Naive B cell (primary cell): ENCODE measurements around the gene CRY2. TPM values are rescaled to one million over a fixed set of nuclear protein-coding genes. Genes with fewer than 3 reads are reported as not detected.

Experiments used
- ATAC-seq, 2 donors: fragments of 150-1000 bp; cut with Tn5 transposase; 2 replicates each; pipeline ENCODE4 v1.10.0; 2021; ENCODE audit warnings: low read depth in 2 of 2, mild to moderate bottlenecking in 2 of 2, moderate library complexity in 2 of 2
- DNase-seq: peaks from one replicate; pipeline ENCODE4 v3.0.0; 2022
- H3K27ac Mint-ChIP-seq, 6 donors: one replicate each; pipeline ENCODE4 v1.8.0; 2020 to 2022; ENCODE audit warnings: mild to moderate bottlenecking in 6 of 6, mixed read lengths in 6 of 6, moderate library complexity in 5 of 6, inconsistent platforms in 2 of 6
- H3K27me3 Mint-ChIP-seq, 3 donors: one replicate each; pipeline ENCODE4 v1.8.0; 2021 to 2022; ENCODE audit warnings: mixed read lengths in 3 of 3, mild to moderate bottlenecking in 1 of 3
- H3K36me3 Mint-ChIP-seq, 2 donors: one replicate each; pipeline ENCODE4 v1.8.0; 2020 to 2022; ENCODE audit warnings: mixed read lengths in 2 of 2, inconsistent platforms in 1 of 2, mild to moderate bottlenecking in 1 of 2
- H3K4me1 Mint-ChIP-seq, 3 donors: one replicate each; pipeline ENCODE4 v1.8.0; 2020 to 2022; ENCODE audit warnings: mixed read lengths in 3 of 3, inconsistent platforms in 1 of 3, mild to moderate bottlenecking in 1 of 3, moderate library complexity in 1 of 3
- H3K4me3 Mint-ChIP-seq, 8 donors: one replicate each; pipeline ENCODE4 v1.8.0; 2020 to 2022; ENCODE audit warnings: mild to moderate bottlenecking in 8 of 8, mixed read lengths in 8 of 8, moderate library complexity in 8 of 8, inconsistent platforms in 2 of 8
- H3K9me3 Mint-ChIP-seq, 7 donors: one replicate each; pipeline ENCODE4 v1.8.0; 2020 to 2022; ENCODE audit warnings: mixed read lengths in 7 of 7, mild to moderate bottlenecking in 5 of 7, inconsistent platforms in 2 of 7, moderate library complexity in 1 of 7
- polyA plus RNA-seq, 6 donors: library from polyadenylated mRNA; unstranded; fragments of 300-500 nt; fragmentation: Illumina TruSeq; gene quantifications; one replicate each; pipeline ENCODE4 v1.2.3, GENCODE V29; 2021; ENCODE audit warnings: low read depth in 6 of 6

CRY2 gene
- polyA plus RNA-seq, 6 donors from 2014 or later, result 10.0 to 34.2 (median 26.7) TPM

GRCh38 chr11:45879803-45880686 lies 32.8 kb downstream of the CRY2 start:
- Mint-ChIP-seq H3K36me3 (peaks cover 33 to 44% of the 10 kb centered on the region in 2 donors), H3K9me3 (peaks cover 0 to 1% (median 0%) of the 10 kb centered on the region in 7 donors), H3K4me3 (no peak overlapping the region), H3K4me1 (peaks cover 9 to 13% (median 10%) of the 10 kb centered on the region in 3 donors), H3K27ac (peak overlapping the region in 2 of 6 donors; percentile 4 to 8), H3K27me3 (no peaks in the 10 kb centered on the region)
- no peak for DNase-seq
- ATAC-seq, result no peak

- DNase-seq (no peak), ATAC-seq (no peak)
- no peak overlapping the region for H3K4me3 Mint-ChIP-seq
- peaks cover 28 to 41% of the 10 kb centered on the region in 2 donors for H3K36me3 Mint-ChIP-seq
- H3K27me3 Mint-ChIP-seq, result no peaks in the 10 kb centered on the region
- H3K4me1 Mint-ChIP-seq, result peaks cover 10 to 16% (median 12%) of the 10 kb centered on the region in 3 donors
- peak overlapping the region in 1 of 6 donors; percentile 61 for H3K27ac Mint-ChIP-seq
- H3K9me3 Mint-ChIP-seq, result peaks cover 0 to 1% (median 0%) of the 10 kb centered on the region in 7 donors
Observed at GRCh38 chr11:45880772-45881570, 33.7 kb downstream of the CRY2 start.

- no peaks in the 10 kb centered on the region for H3K27me3 Mint-ChIP-seq
- peak overlapping the region in 1 of 8 donors; percentile 1 for H3K4me3 Mint-ChIP-seq
- H3K4me1 Mint-ChIP-seq, result peaks cover 10 to 16% (median 12%) of the 10 kb centered on the region in 3 donors
- peak overlapping the region in 2 of 6 donors; percentile 61 to 79 for H3K27ac Mint-ChIP-seq
- DNase-seq, result no peak
- no peak for ATAC-seq
- H3K9me3 Mint-ChIP-seq, result peaks cover 0 to 1% (median 0%) of the 10 kb centered on the region in 7 donors
- peaks cover 23 to 34% of the 10 kb centered on the region in 2 donors for H3K36me3 Mint-ChIP-seq
Observed at GRCh38 chr11:45881708-45882368, 34.6 kb downstream of the CRY2 start.

- peaks cover 0 to 1% (median 0%) of the 10 kb centered on the region in 7 donors for H3K9me3 Mint-ChIP-seq
- H3K4me3 Mint-ChIP-seq, result peak overlapping the region; percentile 72 to 88 (median 82)
- peaks cover 0 to 3% (median 0%) of the 10 kb centered on the region in 3 donors for H3K27me3 Mint-ChIP-seq
- peaks cover 10 to 17% (median 16%) of the 10 kb centered on the region in 3 donors for H3K4me1 Mint-ChIP-seq
- H3K36me3 Mint-ChIP-seq, result peaks cover 12 to 13% of the 10 kb centered on the region in 2 donors
- DNase-seq (no peak), ATAC-seq (no peak)
- H3K27ac Mint-ChIP-seq, result peak overlapping the region in 2 of 6 donors; percentile 53 to 87
Observed at GRCh38 chr11:45884596-45885185, 37.4 kb downstream of the CRY2 start.

- Mint-ChIP-seq H3K4me1 (peaks cover 10 to 17% (median 16%) of the 10 kb centered on the region in 3 donors), H3K27ac (peak within 1 kb of the TSS in 3 of 6 donors; percentile 53 to 97 (median 87)), H3K36me3 (peaks cover 5 to 6% of the 10 kb centered on the region in 2 donors), H3K4me3 (peak within 1 kb of the TSS; percentile 72 to 89 (median 84)), H3K27me3 (peaks cover 0 to 10% (median 0%) of the 10 kb centered on the region in 3 donors), H3K9me3 (peaks cover 0 to 1% (median 0%) of the 10 kb centered on the region in 7 donors)
- peak; percentile 86 for ATAC-seq
- peak; percentile 53 for DNase-seq
Observed at GRCh38 chr11:45885274-45885920, 38.1 kb downstream of the CRY2 start, which contains the start of gene MAPK8IP1. TSS of gene MAPK8IP1 (plus strand) at chr11:45885651. CDS start at chr11:45885821, 170 bp downstream.

- ATAC-seq (no peak), DNase-seq (no peak)
- peaks cover 0 to 1% (median 0%) of the 10 kb centered on the region in 7 donors for H3K9me3 Mint-ChIP-seq
- H3K27ac Mint-ChIP-seq, result no peak overlapping the region
- peaks cover 10 to 17% (median 16%) of the 10 kb centered on the region in 3 donors for H3K4me1 Mint-ChIP-seq
- peaks cover 0 to 13% (median 0%) of the 10 kb centered on the region in 3 donors for H3K27me3 Mint-ChIP-seq
- H3K4me3 Mint-ChIP-seq, result peak overlapping the region; percentile 15 to 72 (median 44)
- no peaks in the 10 kb centered on the region for H3K36me3 Mint-ChIP-seq
Observed at GRCh38 chr11:45885921-45886721, 38.8 kb downstream of the CRY2 start.

- H3K4me3 Mint-ChIP-seq, result peak overlapping the region in 6 of 8 donors; percentile 5 to 72 (median 34)
- peaks cover 10 to 17% (median 16%) of the 10 kb centered on the region in 3 donors for H3K4me1 Mint-ChIP-seq
- H3K36me3 Mint-ChIP-seq, result no peaks in the 10 kb centered on the region
- ATAC-seq (no peak), DNase-seq (no peak)
- peaks cover 0 to 1% (median 0%) of the 10 kb centered on the region in 7 donors for H3K9me3 Mint-ChIP-seq
- no peak overlapping the region for H3K27ac Mint-ChIP-seq
- peaks cover 0 to 13% (median 0%) of the 10 kb centered on the region in 3 donors for H3K27me3 Mint-ChIP-seq
Observed at GRCh38 chr11:45886816-45887520, 39.7 kb downstream of the CRY2 start.

- peak overlapping the region in 1 of 8 donors; percentile 72 for H3K4me3 Mint-ChIP-seq
- H3K27me3 Mint-ChIP-seq, result peaks cover 0 to 18% (median under 1%) of the 10 kb centered on the region in 3 donors
- peaks cover 10 to 17% (median 16%) of the 10 kb centered on the region in 3 donors for H3K4me1 Mint-ChIP-seq
- H3K36me3 Mint-ChIP-seq, result no peaks in the 10 kb centered on the region
- no peak overlapping the region for H3K27ac Mint-ChIP-seq
- no peaks in the 10 kb centered on the region for H3K9me3 Mint-ChIP-seq
- DNase-seq (no peak), ATAC-seq (no peak)
Observed at GRCh38 chr11:45887587-45887986, 40.3 kb downstream of the CRY2 start.

GRCh38 chr11:45889555-45889954 lies 42.3 kb downstream of the CRY2 start:
- peak overlapping the region in 1 of 8 donors; percentile 25 for H3K4me3 Mint-ChIP-seq
- DNase-seq, result no peak
- H3K27ac Mint-ChIP-seq, result no peak overlapping the region
- H3K36me3 Mint-ChIP-seq, result no peaks in the 10 kb centered on the region
- peaks cover 14 to 34% (median 20%) of the 10 kb centered on the region in 3 donors for H3K27me3 Mint-ChIP-seq
- peaks cover 8 to 13% (median 8%) of the 10 kb centered on the region in 3 donors for H3K4me1 Mint-ChIP-seq
- no peak for ATAC-seq
- H3K9me3 Mint-ChIP-seq, result no peaks in the 10 kb centered on the region

- DNase-seq, result no peak
- Mint-ChIP-seq H3K9me3 (no peaks in the 10 kb centered on the region), H3K4me3 (peak overlapping the region in 1 of 8 donors; percentile 25), H3K36me3 (no peaks in the 10 kb centered on the region), H3K27ac (peak overlapping the region in 2 of 6 donors; percentile 72 to 74), H3K4me1 (peaks cover 4 to 9% (median 4%) of the 10 kb centered on the region in 3 donors), H3K27me3 (peaks cover 18 to 38% (median 24%) of the 10 kb centered on the region in 3 donors)
- ATAC-seq, result no peak
Observed at GRCh38 chr11:45889966-45890365, 42.7 kb downstream of the CRY2 start.
